ENCODE measurements around the gene KDM4C.

The KDM4C gene

DNA sequence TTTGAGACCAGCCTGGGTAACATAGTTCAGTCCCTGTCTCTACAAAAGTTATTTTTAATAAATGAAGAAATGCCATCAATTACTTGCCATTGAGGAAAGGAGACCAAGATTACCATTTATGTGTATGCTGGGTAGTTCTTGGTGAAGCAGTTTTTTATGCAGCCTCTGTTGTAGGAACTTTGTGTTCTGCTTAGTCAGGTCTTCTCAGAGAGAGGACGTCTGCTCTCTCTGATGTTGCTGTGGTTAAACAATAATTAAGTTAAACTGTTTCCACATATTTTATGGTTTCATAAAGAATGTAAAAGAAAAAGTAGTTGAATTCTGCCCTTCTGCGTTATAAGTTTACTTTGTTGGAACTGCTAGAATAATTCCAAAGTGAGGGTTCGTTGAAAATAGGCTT is 210.5 kb downstream of the KDM4C start:
- ChIA-PET CTCF (no interaction called here), POLR2A (no interaction called here)
- no peak overlapping the region for H3K4me3 ChIP-seq (ENCODE audit: low read depth, low read length)
- TF ChIP-seq, protein P1, sequence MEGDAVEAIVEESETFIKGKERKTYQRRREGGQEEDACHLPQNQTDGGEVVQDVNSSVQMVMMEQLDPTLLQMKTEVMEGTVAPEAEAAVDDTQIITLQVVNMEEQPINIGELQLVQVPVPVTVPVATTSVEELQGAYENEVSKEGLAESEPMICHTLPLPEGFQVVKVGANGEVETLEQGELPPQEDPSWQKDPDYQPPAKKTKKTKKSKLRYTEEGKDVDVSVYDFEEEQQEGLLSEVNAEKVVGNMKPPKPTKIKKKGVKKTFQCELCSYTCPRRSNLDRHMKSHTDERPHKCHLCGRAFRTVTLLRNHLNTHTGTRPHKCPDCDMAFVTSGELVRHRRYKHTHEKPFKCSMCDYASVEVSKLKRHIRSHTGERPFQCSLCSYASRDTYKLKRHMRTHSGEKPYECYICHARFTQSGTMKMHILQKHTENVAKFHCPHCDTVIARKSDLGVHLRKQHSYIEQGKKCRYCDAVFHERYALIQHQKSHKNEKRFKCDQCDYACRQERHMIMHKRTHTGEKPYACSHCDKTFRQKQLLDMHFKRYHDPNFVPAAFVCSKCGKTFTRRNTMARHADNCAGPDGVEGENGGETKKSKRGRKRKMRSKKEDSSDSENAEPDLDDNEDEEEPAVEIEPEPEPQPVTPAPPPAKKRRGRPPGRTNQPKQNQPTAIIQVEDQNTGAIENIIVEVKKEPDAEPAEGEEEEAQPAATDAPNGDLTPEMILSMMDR (IDR thresholded peaks at IDR 0.05; ENCODE audit: insufficient read depth, low read length, missing control alignments), result no peak
- no peak for DNase-seq (ENCODE audit: low read depth, low spot score)

DNA sequence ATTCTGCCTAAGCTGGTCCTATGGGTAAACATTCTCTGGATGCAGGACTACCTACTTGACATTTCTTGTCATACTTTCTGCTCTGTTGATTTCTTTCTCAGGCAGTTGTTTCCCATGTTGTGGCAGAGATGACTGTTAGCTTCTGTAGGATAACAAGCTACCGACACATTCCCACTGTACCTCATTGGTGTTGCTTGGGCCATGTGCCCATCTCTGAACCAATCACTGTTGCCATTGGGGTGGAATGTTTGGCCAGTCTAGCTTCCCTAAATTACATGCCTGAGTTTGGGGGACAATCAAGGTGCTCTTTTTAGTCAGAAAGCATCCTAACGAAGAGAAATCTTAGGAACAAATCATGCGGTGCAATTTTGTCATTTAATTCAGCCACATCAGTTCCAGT is 212.0 kb downstream of the KDM4C start:
- TF ChIP-seq, protein P1 (IDR thresholded peaks at IDR 0.05; ENCODE audit: insufficient read depth, low read length, missing control alignments), result no peak
- no peak for DNase-seq (ENCODE audit: low read depth, low spot score)
- CTCF ChIA-PET, result no interaction called here
- H3K4me3 ChIP-seq (ENCODE audit: low read depth, low read length), result no peak overlapping the region
- POLR2A ChIA-PET, result no interaction called here

DNA sequence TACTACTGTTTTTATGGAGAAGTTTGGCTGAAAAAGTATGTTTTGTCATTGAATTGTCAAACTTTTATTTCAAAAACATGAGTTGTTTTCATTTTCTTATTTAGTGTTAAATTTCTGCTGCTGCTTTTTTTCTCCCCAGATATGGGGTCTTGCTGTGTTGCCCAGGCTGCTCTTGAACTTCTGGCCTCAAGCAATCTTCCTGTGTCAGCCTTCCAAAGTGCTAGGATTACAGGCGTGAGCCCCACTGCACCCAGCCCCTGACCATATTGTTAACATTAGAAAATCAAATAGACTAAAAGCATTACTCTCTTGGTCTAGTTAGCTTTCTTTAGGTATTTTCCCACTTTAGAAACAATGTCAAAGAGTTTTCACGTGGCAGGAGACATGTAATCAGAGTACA is 215.3 kb downstream of the KDM4C start:
- CTCF ChIA-PET, result no interaction called here
- H3K4me3 ChIP-seq (ENCODE audit: low read depth, low read length), result no peak overlapping the region
- no peak for DNase-seq (ENCODE audit: low read depth, low spot score)
- POLR2A ChIA-PET, result interaction anchor here (0.6 kb wide), 1 partner anchor 23 kb away, joined by 3 read pairs; no protein-coding TSS in a partner anchor
- TF ChIP-seq, protein P1 (IDR thresholded peaks at IDR 0.05; ENCODE audit: insufficient read depth, low read length, missing control alignments), result no peak

DNA sequence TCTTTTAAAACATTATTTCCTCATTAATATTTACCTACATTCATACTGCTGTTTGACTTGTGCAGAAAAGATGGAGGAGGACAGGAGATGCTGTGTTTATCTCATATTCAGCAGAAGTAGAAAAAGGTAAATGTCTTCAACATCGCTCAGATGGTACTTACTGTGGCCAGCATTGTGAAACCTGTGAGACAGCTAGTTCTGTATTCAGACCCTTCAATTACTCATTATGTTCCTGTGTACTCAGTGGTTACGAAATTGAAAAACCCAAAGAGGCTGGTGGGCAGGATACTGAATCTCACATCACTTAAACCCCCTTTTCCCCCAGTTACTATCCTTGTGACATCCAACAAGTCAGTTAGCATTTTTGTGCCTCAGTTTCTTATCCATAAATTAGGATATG is 216.0 kb downstream of the KDM4C start:
- no peak overlapping the region for H3K4me3 ChIP-seq (ENCODE audit: low read depth, low read length)
- TF ChIP-seq, protein P1 (IDR thresholded peaks at IDR 0.05; ENCODE audit: insufficient read depth, low read length, missing control alignments), result no peak
- POLR2A ChIA-PET, result interaction anchor here (0.6 kb wide), 1 partner anchor 22 kb away, joined by 3 read pairs; no protein-coding TSS in a partner anchor
- no peak for DNase-seq (ENCODE audit: low read depth, low spot score)
- CTCF ChIA-PET, result no interaction called here

DNA sequence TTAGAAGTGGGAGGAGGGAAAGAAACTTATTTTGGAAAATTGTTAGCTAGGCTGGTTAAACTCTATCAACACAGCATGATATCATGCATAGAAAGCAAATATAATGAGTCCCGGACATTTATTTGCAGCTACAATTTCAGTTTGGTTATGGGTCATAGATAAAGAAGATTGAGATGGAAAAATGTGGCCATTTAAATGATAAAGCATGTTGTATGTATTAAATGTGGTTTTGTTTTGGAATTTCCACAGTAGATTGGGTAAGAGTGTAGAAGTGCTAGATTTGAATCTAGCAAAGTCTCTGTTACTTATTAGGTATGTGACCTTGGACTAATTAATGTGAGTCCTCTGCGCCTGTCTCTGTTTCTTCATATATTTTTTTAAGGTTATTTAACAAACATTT is 217.4 kb downstream of the KDM4C start:
- TF ChIP-seq, protein P1 (IDR thresholded peaks at IDR 0.05; ENCODE audit: insufficient read depth, low read length, missing control alignments), result no peak
- ChIA-PET CTCF (interaction anchor here (0.9 kb wide), 1 partner anchor 43 kb away, joined by 3 read pairs; no protein-coding TSS in a partner anchor), POLR2A (no interaction called here)
- no peak overlapping the region for H3K4me3 ChIP-seq (ENCODE audit: low read depth, low read length)
- no peak for DNase-seq (ENCODE audit: low read depth, low spot score)

DNA sequence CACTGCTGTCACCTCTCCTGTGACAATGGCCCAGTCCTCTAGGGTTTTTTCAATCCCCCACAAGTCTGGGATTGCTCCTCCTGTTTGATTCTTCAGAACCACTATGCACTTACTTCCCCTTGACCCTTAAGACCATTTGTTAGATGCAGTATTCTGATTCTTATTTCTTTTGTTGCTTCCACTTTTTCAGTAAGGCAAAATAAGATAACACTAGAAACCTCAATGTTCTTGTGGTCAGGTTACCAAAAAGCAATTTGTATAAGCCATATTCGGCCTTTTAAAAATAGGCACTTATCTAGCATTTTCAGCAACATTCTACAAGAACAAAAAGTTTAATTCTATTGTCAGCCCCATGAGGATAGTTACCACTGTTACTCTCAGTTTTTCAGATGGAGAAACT is 220.0 kb downstream of the KDM4C start:
- CTCF ChIA-PET, result no interaction called here

More for the DNA sequence above, 220.0 kb downstream of the KDM4C start:
- no peak for DNase-seq (ENCODE audit: low read depth, low spot score)
- POLR2A ChIA-PET, result no interaction called here
- no peak overlapping the region for H3K4me3 ChIP-seq (ENCODE audit: low read depth, low read length)
- TF ChIP-seq, protein P1 (IDR thresholded peaks at IDR 0.05; ENCODE audit: insufficient read depth, low read length, missing control alignments), result no peak

Measured in AG04449 (cell line).